NK-92 (cell line): ENCODE results near the gene PFKFB2.

ENCODE experiments used
- DNase-seq: peaks from one replicate; lab custom pipeline; 2025; ENCODE audit not compliant: unreplicated experiment; lab: John Stamatoyannopoulos, UW

Gene PFKFB2

DNA sequence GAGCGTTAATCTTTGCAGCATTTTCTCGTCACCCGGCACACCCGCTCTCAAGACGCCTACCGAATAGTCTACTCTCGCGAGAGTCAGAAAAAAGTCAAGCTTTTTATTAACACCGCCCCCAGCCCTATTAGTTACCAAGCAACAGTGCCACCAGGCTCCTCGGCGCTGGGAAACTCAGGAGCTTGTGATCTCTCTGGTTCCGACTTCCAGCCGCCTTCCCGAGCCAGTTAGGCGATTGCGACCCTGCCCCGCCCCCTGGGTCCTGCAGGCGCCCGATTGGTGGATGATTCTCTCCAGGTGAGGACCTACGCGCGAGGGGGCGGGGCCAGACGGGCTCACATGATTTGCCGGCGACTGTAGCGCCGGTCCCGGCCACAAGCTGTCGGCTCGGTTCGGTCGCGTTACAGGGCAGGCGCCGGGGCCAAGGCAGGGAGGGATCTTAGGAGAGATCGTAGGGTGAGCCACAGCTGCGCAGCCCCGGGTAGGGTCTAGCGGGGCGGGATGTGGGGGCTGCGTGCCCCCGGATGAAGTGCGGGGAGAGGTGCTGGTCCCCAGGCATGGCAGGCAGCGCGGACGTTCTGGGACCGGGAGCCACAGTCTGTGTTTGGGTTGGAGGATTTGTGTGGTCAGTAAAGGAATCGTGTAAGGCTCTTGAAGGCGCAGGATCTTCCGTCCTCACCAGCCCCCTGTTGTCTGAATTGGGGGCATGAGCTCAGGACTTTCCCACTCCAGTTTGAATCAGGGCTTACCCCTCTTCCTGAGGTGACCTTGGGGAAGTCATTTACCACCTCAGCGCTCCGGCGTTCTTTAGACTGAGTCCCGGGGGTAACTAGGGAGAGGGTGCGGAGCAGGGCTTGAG, at the start of gene PFKFB2:
Gene PFKFB2, plus strand, starts transcription at position 365 of the 859 bp plus-strand sequence. CDS start 1,443 bp downstream, outside the sequence.
- peak; percentile 54 for DNase-seq

DNA sequence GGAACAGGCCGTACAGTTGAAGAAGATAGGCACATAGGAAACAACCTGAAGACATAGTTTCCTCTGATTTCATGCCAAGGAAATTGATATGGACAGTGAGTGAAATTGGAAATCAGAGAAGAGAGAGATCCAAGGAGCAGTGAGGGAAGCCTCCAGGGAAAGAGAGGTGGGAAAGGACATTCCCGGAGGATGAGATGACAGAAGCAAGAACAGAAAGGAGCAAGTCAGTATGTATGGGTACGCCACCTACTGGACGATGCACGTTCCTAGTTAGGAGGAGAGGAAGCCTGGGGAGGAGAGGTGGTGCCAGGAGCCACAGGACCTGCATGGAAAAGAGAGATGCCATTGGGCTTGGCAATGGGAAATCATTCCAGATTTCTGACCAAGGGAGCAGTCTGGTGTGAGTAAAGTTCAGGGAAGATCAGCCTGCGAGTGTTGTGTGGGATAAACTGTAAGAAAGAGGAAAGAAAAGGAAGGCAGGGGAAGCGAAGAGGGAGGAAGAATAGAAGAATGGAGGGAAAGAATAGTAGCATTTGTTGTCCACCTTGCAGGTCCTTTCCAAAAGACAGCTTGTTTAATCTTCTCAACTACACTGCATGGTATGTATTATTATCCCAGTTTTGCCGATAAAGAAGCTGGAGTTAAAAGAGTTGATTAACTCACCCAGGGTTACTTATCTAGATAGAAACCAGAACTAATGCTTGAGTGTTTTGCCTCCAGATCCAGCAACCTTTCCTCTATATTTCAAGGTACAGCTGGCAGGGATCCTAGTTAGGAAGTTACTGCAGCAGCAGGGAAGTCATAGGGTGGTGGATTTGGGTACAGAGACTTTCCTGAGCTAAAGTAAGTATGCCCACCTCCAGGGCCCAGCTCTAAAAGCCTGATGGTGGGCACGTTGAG, 47.9 kb upstream of the PFKFB2 start:
- no peak for DNase-seq

DNA sequence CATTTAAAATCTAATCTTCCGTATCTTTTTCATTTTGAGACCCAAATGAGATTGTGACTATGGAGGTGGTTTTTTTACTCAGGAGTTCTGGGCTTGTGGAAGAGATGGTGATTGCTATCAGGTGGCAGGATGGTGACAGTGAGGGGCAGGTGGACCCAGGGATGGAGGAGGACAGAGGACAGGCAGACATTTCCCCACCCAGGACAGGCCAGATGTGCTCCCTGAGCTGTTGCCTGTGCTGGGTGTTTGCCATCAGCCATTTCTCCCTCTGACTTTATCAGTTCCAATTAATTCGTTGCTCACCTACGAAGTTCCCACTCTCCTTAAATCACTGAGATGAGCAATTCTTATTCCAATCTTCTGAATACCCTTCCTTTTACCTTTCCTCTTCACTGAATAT, 47.0 kb upstream of the PFKFB2 start:
- no peak for DNase-seq

DNA sequence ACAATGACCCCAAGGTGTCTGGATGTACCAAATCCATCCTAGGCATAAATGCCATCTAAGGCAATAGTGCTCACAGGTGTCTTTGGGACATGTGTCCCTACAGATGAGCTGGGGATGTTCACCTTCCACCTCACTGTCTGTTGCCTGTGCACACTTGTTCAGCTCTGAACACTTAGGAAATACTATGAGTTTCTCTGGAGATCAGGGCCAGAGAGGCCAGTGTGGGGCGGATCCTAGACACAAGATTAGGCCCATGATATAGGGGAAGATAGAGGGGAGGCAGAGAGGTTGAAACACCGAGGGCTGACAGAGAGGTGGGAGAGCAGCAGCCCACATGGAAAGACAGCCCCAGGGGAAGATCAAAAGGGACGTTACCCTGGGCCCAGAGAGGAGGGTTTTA, 46.2 kb upstream of the PFKFB2 start:
- DNase-seq, result no peak

DNA sequence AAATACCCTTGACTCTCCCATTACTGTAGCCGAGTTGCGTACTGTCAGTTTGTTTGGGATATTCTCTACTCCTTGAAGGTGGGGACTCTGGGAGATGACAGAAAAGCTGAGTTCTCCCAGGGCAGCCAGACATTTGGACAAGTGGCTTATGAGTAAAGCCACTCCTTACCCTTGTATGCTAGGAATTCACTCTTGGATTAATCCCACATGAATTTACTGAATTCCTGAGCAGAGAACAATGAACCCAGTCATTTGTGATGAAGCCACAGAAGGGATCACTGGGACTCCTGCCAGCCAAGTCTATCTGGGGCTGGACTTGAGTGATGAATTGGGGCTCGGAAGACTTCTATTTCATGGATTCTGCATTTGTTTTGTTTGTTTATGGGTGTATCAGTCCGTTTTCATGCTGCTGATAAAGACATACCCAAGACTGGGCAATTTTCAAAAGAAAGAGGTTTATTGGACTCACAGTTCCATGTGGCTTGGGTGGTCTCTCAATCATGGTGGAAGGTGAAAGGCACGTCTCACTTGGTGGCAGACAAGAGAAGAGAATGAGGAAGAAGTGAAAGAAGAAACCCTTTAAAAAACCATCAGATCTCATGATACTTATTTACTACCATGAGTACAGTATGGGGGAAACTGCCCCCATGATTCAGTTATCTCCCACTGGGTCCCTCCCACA, 45.6 kb upstream of the PFKFB2 start:
- DNase-seq, result no peak

DNA sequence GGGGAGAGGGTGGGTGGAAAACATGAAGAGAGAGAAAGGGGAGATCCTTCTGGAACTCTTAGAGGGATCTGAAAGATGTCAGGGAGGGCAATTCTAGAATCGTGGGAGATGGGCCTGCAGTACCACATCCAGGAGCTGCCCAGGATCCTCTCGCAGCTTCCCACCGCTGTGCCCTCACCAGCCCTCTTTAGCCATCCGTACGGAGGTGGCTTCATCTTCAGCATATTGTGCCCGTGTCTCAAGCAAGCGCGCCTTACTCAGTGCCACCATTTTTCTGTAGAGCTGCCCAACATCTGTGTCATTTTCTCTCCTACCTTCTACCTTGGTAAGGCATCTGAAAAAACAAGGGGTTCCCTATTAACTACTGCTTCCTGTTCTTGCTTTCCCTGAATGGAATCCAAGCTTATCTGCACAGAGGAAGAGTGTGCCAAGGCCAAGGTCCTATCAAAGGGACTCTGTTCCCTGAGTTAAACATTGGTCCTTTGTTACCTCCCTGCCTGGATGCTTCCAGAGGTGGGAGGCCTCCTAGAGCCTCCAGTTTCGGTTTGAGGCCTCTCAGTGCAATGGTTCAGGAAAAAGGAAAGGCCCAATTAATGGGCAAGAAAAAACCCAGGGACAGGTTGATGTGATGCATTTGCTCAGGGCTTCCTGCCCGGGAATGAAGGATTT, 43.8 kb upstream of the PFKFB2 start:
- no peak for DNase-seq

DNA sequence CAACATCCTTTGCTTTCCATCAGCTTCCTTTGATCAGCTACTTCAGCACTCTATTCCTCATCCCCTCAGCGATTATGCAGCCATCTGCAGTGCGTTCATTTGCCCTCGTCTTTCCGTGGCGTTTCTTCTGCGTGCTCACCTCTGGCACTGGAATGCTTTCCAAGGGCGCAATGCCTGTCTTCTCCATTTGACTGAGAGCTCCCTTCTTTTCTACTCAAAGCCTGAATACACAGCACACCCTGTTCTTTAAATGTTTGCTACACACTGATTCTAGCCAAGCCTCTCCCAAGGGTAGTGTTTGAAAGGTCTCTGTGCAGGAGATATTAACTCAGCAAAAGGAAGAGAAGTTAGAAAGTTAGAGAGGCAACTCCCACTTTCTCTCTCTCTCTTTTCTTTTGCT, 43.1 kb upstream of the PFKFB2 start:
- no peak for DNase-seq

DNA sequence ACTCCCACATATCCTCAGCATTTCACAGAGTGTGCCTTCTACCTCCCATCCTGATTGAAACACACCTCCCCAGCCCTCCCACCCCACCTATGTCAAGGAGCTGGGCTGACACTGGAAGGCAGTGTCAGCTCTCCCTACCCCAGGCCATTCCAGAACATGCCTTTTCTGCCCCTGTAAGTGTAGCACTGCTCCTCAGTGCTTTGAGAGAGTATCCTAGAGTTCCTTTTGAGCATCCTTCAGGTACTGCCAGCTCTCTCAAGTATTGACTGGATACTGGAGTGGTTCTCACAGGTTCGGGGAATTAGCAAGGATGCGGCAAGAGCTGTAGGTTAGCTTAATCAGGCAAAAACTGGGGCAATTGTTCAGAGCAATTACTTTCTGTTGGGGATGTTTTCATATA, 42.3 kb upstream of the PFKFB2 start:
- DNase-seq, result no peak

DNA sequence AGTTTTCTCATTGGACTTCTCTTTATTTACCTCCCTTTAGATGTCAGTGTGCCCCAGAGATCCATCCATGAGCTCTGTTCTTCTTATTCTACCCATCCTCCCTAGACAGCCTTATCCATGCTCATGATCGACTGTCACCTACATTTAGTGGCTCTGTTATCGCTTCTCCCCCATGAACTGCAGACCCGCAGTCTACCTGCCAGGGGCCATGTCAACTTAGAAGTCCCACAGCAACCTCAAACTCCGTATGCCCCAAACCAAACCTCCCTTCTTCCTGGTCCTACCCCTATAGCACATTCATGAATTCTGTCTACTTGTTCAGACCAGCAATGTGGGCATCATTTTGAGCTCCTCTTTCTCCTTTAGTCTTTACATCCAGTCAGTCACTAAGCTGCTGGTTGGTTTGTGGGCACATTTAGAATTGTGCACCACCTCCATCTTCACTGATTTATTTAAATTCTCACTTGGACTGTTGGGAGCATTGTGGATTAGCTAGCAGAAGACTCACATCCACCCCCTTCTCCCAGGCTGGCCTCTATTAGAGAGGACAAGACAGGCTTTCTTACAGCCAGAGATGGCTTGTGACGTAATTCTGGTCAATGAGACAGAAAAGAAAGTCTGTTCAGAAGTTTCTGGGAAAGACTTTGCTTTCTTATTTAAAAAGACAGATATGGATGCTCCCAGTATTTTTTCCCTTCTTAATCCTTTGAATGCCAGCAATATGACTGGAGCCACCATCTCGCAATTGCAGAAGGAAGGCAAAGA, 39.6 kb upstream of the PFKFB2 start:
- DNase-seq, result no peak

DNA sequence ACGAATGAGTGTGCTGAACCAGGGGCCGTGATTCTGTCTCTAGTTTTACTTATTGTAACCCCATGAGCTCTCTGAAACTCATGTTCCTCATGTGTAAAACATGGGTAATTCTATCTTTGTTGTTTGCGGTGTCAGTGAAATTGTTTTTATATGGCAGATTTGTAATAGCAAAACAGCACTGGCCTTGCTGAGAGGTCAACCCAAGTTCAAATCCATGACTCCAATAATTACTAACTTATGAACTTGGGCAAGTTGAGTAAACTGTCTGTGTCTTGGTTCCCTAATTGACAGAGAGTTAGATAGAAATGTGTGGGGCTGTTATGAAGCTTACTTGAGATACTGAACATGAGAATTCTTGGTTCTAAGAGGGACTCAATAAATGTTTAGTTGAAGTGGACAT, 38.3 kb upstream of the PFKFB2 start:
- DNase-seq, result no peak

DNA sequence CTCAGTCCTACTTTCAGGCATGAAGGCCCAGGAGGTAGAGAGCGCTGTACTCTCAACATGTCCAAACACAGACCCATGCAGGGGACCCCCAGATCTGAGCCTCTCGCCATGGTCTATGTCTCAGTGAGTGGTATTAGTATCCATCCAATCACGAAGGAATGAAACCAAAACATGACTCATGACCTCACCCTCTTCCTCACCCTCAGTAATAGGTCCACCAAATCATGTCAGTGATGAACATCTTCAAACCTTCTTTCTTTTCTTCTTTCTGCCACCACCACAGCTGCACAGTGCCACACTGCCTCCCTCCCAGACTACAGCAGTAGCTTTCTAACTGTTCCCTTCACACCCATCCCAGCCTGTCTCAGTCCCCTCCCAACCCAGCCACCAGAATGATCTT, 37.3 kb upstream of the PFKFB2 start:
- no peak for DNase-seq

DNA sequence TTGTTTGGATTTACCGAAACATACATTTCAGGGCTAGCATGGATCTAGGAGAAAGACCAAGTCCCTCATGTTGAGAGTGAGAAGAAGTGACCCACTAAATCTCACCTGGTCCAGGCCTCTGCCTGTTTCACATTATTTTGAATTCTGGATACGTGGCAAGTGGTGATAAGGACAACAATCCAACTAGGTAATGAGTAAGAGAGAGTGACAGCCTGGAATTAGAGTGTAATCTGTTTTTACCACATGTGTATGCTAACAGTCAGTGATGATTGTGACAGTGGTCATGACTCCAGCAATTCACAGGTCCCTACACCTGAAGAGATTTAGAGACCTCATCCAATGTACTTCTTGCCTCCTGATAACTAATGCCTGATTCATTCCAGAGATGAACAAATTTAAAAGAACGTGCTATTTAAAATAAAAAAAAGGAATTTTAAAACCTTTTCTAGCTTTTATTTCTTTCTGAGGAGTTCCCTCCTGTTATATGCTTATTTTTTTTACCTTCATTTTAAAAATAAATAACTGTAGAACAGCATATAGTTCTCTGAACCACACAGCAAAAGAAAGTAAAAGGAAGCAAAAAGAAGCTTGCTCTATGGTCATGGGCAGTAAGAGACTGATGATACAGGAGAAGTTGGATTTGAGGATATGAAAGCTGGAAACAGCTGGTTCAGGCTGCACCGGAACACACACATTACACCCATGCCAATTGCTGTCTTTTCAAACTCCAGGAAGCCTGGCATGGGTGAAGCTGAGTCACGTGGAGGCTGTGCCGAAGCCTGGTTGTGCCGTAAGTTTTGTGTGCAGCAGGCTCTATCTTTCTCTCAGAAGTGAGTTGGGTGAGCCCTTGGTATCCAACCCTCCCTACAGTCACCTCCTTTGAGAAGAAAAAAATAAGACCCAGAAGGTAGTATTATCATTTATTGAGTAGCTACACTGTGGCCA, 35.2 kb upstream of the PFKFB2 start:
- no peak for DNase-seq

DNA sequence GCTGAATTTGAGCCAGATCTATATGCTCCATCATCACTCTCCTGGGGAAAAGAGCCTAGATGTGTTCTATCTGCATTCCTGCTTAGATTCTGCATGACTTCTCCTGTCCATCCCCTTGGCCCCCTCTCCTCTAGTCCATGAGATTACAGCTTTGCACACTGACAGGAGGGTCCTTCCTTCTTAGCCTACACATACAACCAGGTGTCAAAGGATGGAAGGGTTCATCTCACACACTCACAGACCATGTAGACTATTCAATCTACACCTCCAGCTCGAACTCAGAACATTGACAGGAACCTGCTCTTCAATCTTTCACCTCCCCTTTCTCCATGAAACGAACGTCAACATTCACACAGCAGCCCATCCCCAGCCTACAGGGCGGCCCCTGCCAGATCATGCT, 34.4 kb upstream of the PFKFB2 start:
- DNase-seq, result no peak

DNA sequence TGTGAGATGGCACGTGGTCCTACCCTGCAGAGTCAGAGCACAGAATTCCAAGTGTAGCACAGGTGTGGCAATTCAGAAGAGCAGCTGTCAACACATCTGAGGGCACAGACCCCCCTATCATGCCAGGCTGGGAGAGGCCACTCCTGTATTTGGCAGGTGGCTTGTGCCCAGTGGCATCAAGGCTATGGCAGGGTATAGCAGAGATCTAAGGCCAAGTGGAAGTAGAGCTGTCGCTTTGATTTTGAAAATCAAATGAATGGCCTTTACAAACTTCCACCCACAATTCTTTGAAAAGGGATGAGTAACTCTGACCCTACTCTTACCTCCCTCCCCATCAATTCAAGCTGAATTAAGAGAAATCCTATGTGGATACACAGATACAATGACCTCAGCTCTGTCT, 33.9 kb upstream of the PFKFB2 start:
- no peak for DNase-seq

DNA sequence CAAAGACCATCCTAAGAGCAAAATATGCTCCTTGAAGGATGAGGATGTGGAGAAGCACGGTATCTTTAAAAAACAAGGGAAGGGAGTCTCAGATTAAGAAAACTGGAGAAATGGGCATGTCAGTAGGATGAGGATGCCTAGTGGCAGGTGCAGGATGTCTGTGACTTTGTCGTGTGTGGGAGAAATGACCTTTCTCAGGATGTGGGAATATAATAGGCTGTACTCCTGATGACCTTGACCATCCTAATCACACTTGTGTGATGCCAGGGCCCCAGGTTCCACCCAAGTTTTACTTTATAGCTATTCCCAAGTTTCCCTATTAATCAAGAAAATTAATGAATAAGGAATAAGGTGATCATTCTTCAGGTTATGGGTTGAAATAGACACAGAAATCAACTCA, 33.4 kb upstream of the PFKFB2 start:
- no peak for DNase-seq

DNA sequence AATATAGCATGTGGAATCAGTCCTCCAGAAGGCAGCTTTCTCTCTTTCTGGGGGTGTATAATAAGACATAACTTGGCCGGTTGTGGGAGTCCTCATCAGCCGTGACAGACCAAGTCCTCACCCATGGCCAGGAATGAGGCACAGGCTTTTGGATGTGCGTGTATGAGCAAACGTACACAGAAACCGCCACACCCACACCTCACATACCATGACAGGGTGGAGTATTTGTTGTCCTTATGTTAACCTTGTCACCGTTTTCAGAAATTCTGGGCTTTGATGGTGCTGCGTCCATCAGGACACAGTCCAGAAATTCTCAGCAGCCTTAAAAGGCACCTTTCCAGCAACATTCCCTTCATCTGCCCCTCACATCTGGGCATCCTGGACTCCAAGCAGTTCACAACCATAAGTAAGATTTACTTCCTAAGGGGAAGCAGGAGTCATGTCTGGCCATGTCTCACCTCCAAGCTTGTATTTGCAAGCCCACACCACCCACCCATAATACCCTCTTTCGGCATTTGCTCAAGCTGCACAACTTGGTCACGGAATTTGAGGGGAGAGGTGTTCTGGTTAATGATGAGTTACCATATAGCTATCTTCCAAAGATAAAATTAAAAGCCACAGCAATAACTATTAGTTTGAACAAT, 32.9 kb upstream of the PFKFB2 start:
- no peak for DNase-seq

DNA sequence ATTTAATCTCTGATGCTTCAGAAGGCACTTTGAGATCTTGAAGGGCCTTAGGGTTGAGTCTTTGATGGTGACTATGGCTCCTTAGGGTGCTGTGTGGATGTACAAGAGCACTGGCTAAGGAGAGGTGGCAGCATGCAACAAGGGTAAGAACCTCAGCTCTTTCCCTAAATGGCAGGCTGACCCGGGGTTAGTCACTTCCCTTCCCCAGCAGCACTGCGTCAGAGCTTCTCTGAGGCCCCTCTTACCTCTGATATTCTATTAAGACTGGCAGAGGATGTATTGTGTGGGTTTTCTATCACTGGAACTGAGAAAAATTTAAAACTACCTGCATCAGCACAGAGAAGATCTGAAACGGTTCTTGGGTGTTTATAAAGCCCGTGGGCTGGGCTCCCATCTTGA, 32.4 kb upstream of the PFKFB2 start:
- DNase-seq, result no peak

DNA sequence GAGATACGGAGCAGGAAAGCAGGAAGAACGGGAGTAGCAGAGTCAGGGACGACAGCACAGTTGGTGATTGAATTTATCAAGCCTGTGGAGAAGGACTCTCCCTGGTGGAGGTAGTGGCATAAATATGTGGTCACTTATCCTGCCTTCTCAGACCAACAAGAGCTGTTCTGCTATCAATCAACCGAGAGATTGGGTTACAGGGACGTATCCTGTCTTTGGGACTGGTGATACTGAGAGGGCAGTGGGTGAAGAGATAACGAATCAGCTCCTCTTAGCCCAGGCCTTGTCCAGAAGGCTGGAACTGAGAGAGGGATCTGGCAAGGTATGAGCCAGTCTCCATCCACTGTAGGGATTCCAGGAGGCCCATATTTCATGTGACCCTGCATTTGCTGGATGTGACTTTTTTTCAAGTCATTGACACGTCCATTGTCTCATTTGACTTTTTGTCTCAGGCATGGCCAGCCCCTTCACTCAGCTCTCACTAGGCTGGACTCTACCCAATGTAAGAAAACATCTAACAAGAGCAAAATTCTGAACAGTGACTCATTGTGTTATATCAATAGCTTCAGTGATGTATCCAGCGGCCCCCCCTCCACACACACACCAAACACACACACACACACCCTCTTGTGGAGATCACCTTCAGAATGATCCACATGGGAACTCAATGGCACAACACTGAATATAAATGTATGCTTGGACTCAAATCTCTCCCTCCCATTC, 31.8 kb upstream of the PFKFB2 start:
- DNase-seq, result no peak
